Measurements from ENCODE around the gene SLC46A1. TPM values are rescaled to one million over a fixed set of nuclear protein-coding genes. Genes with fewer than 3 reads are reported as not detected.

SLC46A1 gene
- total and polyA plus RNA-seq, 2 of the 8 experiments (the other 6 are each of a cell fraction or from before 2014, with no cell fraction given) = 5.3 to 8.7 TPM

DNA sequence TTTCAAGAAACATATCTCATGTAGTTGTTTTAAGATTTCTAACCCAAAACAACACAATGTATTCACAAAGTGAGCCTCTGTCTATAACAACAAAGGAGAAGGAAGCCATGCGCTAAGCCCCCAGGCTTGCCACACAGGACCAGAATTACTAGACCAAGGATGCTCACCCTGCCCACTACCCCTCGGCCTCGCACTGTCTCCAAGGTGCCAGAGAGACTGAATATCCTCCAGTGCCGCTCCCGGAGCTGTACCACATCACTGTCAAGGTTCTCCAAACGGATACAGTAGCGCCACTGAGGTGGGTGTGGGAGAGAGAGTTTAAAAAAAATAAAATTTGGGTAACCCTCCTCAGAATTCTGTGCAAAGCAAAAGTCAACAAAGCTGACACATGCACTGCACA, 55.7 kb downstream of the SLC46A1 start (continued):
- TF ChIP-seq, protein P1, sequence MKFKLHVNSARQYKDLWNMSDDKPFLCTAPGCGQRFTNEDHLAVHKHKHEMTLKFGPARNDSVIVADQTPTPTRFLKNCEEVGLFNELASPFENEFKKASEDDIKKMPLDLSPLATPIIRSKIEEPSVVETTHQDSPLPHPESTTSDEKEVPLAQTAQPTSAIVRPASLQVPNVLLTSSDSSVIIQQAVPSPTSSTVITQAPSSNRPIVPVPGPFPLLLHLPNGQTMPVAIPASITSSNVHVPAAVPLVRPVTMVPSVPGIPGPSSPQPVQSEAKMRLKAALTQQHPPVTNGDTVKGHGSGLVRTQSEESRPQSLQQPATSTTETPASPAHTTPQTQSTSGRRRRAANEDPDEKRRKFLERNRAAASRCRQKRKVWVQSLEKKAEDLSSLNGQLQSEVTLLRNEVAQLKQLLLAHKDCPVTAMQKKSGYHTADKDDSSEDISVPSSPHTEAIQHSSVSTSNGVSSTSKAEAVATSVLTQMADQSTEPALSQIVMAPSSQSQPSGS (IDR thresholded peaks at IDR 0.05; ENCODE audit: low read length) = no peak
